H1 (cell line): ENCODE measurements around the gene CACNB2. TPM values are rescaled to one million over a fixed set of nuclear protein-coding genes. Genes with fewer than 3 reads are reported as not detected.

Experiments
- CHD7 ChIP-seq: fragments of 300-600 bp; sonication (generic); IDR thresholded peaks from 2 replicates; pipeline ENCODE4 v1.7.1; 2012; ENCODE audit warnings: low read length, moderate library complexity, mild to moderate bottlenecking, inconsistent platforms; ENCODE audit not compliant: insufficient replicate concordance
- PHF8 ChIP-seq: fragments of 200-600 bp; sonication (generic); conservative IDR thresholded peaks from 2 replicates; pipeline ENCODE4 v1.7.1; 2012; ENCODE audit warnings: low read depth, mild to moderate bottlenecking, inconsistent platforms, low read length, moderate library complexity
- SIX5 ChIP-seq: IDR thresholded peaks from 2 replicates; pipeline ENCODE4 v1.6.1; 2011; ENCODE audit warnings: mild to moderate bottlenecking, low read depth, low read length
- polyA plus RNA-seq, 7 experiments: library from polyadenylated mRNA; depleted of rRNA in 3 of 7; stranded (reverse) in 5 of 7; unstranded in 2 of 7; fragments of >200 nt in 5 of 7; fragments of 200-250 nt in 2 of 7; gene quantifications; 1 replicate in 5 of 7; 2 replicates in 1 of 7; 4 replicates in 1 of 7; pipeline versions ENCODE4 v1.2.1 to v1.2.3, GENCODE V29; 2011 to 2013; ENCODE audit warnings: missing spikeins in 2 of 7, mixed read lengths in 2 of 7
- total RNA-seq: library from RNA; stranded (reverse); fragmentation: NEBNext Ultra II Directional; extraction: Animal tissue kit (Norgen Biotek cat#: 25700); gene quantifications from 2 replicates; pipeline ENCODE4 v1.2.1, GENCODE V29; 2021

CACNB2 gene
- total and polyA plus RNA-seq, 2 of the 8 experiments (the other 6 are each of a cell fraction or from before 2014, with no cell fraction given) = 2.4 to 3.2 TPM

- TF ChIP-seq CHD7 (no peak), SIX5 (no peak), PHF8 (no peak)
- TF ChIP-seq, all 59 proteins: peak for 0
Measured at GRCh38 chr10:18308600-18308999, 168.4 kb downstream of the CACNB2 start (continued).
